ENCODE data around the gene EDC3.

DNA sequence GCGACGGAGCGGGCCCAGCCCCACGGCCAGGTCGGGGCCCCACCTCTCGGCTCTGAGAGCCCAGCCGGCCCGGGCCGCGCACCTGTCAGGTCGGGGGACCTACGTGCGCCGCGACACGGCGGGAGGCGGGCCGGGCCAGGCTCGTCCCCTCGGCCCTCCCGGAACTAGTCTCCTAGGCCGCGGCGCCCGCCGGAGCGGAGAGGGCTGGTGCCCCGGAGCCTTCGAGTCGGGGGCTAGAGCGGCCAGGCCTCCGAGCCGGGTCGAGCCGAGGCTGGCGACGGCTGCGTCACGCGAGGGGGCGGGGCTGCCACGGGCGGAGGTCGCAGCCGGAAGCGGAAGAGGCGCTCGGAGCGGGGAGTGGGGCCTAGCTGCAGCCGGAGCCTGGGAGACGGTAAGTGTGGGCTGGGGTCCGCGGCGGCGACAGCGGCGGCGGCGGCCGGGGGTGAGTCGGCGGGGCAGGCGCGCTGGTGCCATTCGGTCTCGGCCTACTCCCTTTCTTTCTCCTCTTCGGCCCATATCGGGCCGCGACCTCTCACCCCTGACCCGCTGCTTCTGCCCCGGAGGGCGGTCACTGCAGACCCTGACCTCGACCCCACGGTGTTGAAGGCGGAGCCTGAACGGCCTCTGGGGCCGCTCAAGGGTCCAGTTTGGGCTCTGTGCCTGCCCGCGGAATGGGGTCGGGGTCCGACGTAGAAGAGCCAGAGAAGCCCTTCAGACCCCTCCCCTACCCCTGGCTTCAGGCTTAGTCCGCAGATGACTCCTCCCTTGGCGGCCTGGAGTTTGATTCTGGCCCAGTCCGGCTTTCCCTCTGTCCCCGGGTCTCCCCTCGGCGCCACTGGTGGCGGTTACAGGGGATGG, 80.1 kb downstream of the EDC3 start, which contains the start of gene CLK3:
- TF ChIP-seq, protein P1, sequence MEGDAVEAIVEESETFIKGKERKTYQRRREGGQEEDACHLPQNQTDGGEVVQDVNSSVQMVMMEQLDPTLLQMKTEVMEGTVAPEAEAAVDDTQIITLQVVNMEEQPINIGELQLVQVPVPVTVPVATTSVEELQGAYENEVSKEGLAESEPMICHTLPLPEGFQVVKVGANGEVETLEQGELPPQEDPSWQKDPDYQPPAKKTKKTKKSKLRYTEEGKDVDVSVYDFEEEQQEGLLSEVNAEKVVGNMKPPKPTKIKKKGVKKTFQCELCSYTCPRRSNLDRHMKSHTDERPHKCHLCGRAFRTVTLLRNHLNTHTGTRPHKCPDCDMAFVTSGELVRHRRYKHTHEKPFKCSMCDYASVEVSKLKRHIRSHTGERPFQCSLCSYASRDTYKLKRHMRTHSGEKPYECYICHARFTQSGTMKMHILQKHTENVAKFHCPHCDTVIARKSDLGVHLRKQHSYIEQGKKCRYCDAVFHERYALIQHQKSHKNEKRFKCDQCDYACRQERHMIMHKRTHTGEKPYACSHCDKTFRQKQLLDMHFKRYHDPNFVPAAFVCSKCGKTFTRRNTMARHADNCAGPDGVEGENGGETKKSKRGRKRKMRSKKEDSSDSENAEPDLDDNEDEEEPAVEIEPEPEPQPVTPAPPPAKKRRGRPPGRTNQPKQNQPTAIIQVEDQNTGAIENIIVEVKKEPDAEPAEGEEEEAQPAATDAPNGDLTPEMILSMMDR (IDR thresholded peaks at IDR 0.05), result peak in 1 of 5 experiments; percentile 39
- TF ChIP-seq POLR2A (IDR thresholded peaks at IDR 0.05) (peak; percentile 62 to 72), EP300 (IDR thresholded peaks at IDR 0.05) (peak in 1 of 2 donors; percentile 86)
